ENCODE data around the gene PCMT1. TPM values are rescaled to one million over a fixed set of nuclear protein-coding genes. Genes with fewer than 3 reads are reported as not detected.
A peak's percentile ranks its signal among the peaks of the same experiment; 100 is the strongest.

PCMT1 gene
- polyA plus RNA-seq, 2 of the 4 experiments (the other 2 are of a cell fraction) = 92.4 to 99.3 TPM

GRCh38 chr6:149719531-149719930 lies 30.0 kb upstream of the PCMT1 start:
- ChIA-PET POLR2A (no interaction called here), CTCF (no interaction called here)
- no peak for ATAC-seq
- TF ChIP-seq MAFK (IDR thresholded peaks at IDR 0.05; ENCODE audit: partially characterized antibody) (no peak), PHF8 (IDR thresholded peaks at IDR 0.05; ENCODE audit: borderline replicate concordance, low read depth) (no peak), CHD4 (IDR thresholded peaks at IDR 0.05; ENCODE audit: borderline replicate concordance) (no peak), HOXA7 (CRISPR knock-in tag; IDR thresholded peaks at IDR 0.05) (no peak), BCL3 (IDR thresholded peaks at IDR 0.05) (no peak), CHD2 (IDR thresholded peaks at IDR 0.05; ENCODE audit: low read length, partially characterized antibody) (no peak), HDAC2 (IDR thresholded peaks at IDR 0.05) (no peak), NPAS2 (CRISPR knock-in tag; IDR thresholded peaks at IDR 0.05; ENCODE audit: borderline replicate concordance) (no peak), HES2 (IDR thresholded peaks at IDR 0.05) (no peak), RCOR1 (IDR thresholded peaks at IDR 0.05; ENCODE audit: low read depth, low read length) (no peak), JUN (IDR thresholded peaks at IDR 0.05) (no peak), RARB (CRISPR knock-in tag; IDR thresholded peaks at IDR 0.05) (no peak), MAZ (IDR thresholded peaks at IDR 0.05; ENCODE audit: borderline replicate concordance, low read depth, low read length) (no peak), HMGXB4 (CRISPR knock-in tag; IDR thresholded peaks at IDR 0.05; ENCODE audit: borderline replicate concordance) (no peak)
- FAIRE-seq = no peak
- DNase-seq (ENCODE audit: low read depth in 1 of 2, low spot score in 1 of 2) = no peak
- WGBS (ENCODE audit: missing lambda C conversion rate) = 93% methylated on average over 3 of the region's 3 CpGs
- no peak overlapping the region for H3K4me3 ChIP-seq
- H3K9me3 ChIP-seq = no peaks in the 10 kb centered on the region
- no peak overlapping the region for H3K4me2 ChIP-seq
- H3K4me1 ChIP-seq = peaks cover 7% of the 10 kb centered on the region; the same call in 1 of the 3 replicates
- no peak overlapping the region for H3K27ac ChIP-seq

- WGBS (ENCODE audit: missing lambda C conversion rate) = 92% methylated on average over 4 of the region's 4 CpGs
- H3K9me3 ChIP-seq = no peaks in the 10 kb centered on the region
- POLR2A ChIA-PET = interaction anchor here (0.7 kb wide), 1 partner anchor 213 kb away, joined by 3 read pairs; no protein-coding TSS in a partner anchor
- H3K4me3 ChIP-seq = no peak overlapping the region
- H3K27ac ChIP-seq = no peak overlapping the region
- CTCF ChIA-PET = interaction anchor here (0.7 to 1.7 kb wide), 11 partner anchors 9 to 1574 kb away, joined by 3 to 7 read pairs (median 3); no protein-coding TSS in a partner anchor
- TF ChIP-seq FOXS1 (CRISPR knock-in tag; IDR thresholded peaks at IDR 0.05) (no peak), MAFK (IDR thresholded peaks at IDR 0.05; ENCODE audit: partially characterized antibody) (peak; percentile 52)
- ATAC-seq = no peak
- no peak for DNase-seq (ENCODE audit: low read depth in 1 of 2, low spot score in 1 of 2)
- no peak for FAIRE-seq
- H3K4me2 ChIP-seq = no peak overlapping the region
- no peaks in the 10 kb centered on the region for H3K4me1 ChIP-seq
These were observed 26.3 kb upstream of the PCMT1 start for GRCh38 chr6:149723262-149723661.

- CTCF ChIA-PET = interaction anchor here (0.6 to 1.7 kb wide), 13 partner anchors 10 to 1573 kb away, joined by 3 to 7 read pairs (median 3); no protein-coding TSS in a partner anchor
- no peak for FAIRE-seq
- H3K4me3 ChIP-seq = no peak overlapping the region
These were observed 25.6 kb upstream of the PCMT1 start for GRCh38 chr6:149723771-149724417.

More at GRCh38 chr6:149723771-149724417, 25.6 kb upstream of the PCMT1 start:
- peak; percentile 94 to 98 for ATAC-seq
- no peaks in the 10 kb centered on the region for H3K4me1 ChIP-seq
- TF ChIP-seq FOSL2 (IDR thresholded peaks at IDR 0.05) (no peak), FOSL2 (CRISPR knock-in tag; IDR thresholded peaks at IDR 0.05) (peak; percentile 34; the same call in 1 of the 2 replicates), CTCF (IDR thresholded peaks at IDR 0.05) (peak; percentile 59), SMC3 (IDR thresholded peaks at IDR 0.05) (0 out of 3 replicates have a peak, but pooled peaks have one; percentile 40), RAD21 (conservative IDR thresholded peaks at IDR 0.05 in 1 of 2, IDR thresholded peaks at IDR 0.05 in 1 of 2) (peak; percentile 56 to 66; a peak in 4 of 5 replicates), HDAC2 (IDR thresholded peaks at IDR 0.05) (no peak)
- WGBS (ENCODE audit: missing lambda C conversion rate) = 65% methylated on average over 10 of the region's 10 CpGs
- peak; percentile 34 to 76 for DNase-seq (ENCODE audit: low read depth in 1 of 2, low spot score in 1 of 2)
- H3K27ac ChIP-seq = no peak overlapping the region
- POLR2A ChIA-PET = interaction anchor here (0.7 kb wide), 1 partner anchor 214 kb away, joined by 3 read pairs; no protein-coding TSS in a partner anchor
- no peaks in the 10 kb centered on the region for H3K9me3 ChIP-seq
- H3K4me2 ChIP-seq = no peak overlapping the region
